Caki2 (cell line): ENCODE results near the gene FBXW4. TPM values are rescaled to one million over a fixed set of nuclear protein-coding genes. Genes with fewer than 3 reads are reported as not detected.

Source experiments
- DNase-seq: peaks from one replicate; pipeline ENCODE4 v3.0.0-alpha.2; 2015; ENCODE audit warnings: low read depth
- in situ Hi-C: cut with HindIII; loops from 2 replicates; pipeline ENCODE4 v1.10.0; 2016; ENCODE audit warnings: low sequenced_read_pairs, low pct_unique_long_range_greater_than_20kb, mixed read lengths
- total RNA-seq: library from RNA; depleted of rRNA; stranded (reverse); fragments of >200 nt; shearing (Covaris generic); gene quantifications from 2 replicates; pipeline ENCODE4 v1.2.3, GENCODE V29; 2014; ENCODE audit warnings: low replicate concordance

FBXW4 gene
- total RNA-seq, 1 experiment from 2014 or later, result 72.0 TPM

DNA sequence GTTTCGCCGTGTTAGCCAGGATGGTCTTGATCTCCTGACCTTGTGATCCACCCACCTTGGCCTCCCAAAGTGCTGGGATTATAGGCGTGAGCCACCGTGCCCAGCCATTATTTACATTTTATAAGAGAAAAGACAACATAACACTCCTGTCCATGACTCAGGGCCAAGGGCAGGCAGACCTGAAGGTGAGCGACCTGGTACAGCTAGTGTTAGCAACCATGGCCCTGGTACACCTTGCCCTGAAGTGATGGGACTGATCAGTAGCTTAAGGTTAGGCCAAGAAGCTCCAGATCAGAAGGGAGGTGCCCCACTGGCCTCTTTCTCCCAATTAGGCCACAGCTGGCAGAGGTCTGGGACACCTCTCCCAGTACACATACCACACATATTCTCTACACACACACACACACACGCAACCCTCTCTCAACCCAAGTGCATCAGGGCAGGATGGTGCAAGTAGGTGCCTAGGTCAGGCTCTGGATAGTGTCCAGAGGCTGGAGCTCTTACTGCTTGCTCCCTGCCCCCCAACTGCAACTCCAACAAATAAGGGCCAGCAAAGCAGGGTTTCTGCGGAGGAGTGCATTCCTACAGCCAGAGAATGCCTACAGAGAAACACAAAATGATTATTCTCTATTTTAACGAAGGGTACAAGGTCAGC, 63.0 kb downstream of the FBXW4 start:
- DNase-seq, result no peak
- in situ Hi-C loops, result no loop called here

DNA sequence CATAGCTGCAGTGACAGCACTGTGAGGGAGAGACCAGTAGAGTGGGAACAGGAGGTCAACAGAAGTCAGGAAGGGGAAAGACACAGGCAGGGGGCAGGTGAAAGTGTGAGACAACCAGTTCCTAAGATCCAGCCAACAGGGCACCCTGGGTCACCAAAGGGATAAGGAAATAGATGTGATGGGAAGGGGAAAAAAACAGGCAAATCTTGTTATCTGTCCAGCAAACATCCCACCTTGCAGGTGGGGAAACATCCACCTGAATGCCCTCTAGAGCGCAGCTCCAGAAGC, 64.4 kb downstream of the FBXW4 start:
- in situ Hi-C loops, result no loop called here
- DNase-seq, result no peak

DNA sequence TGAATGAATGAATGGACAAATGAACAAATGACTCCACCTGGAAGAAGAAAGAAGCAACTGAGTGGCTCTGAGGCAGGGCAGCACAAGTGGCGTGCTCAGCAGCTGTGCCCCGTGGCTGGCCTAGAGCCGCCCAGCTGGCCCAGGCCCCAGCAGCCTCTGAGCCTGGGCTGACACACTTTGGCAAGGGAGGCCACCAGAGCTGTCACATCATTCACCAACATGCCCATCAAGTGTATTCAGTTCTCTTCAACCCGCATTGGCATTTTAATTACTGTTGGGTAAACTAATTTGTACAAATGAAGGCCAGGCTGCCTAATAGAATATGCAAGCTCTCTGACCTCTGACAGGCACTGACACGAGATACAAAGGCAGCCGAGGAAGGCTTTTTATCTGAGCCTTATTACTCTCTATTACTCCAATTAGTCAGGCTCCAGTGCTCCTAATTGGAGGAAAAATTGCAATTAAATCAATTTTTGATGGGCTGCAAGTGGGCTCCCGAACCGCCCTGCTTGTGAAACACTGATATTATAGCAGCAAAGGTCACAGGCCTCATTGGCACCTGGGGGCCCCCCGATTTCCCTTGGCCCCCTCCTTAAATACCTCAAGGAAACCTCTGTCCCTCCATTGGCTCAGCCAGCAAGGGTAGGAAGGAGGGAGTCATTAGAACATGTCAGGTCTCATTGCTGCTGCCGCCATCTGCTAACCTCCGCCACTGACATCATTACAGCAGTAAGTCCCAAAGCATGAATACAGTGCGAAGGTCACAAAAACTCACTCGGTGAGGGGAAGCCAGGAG, 64.9 kb downstream of the FBXW4 start:
- in situ Hi-C loops, result no loop called here
- DNase-seq, result no peak

DNA sequence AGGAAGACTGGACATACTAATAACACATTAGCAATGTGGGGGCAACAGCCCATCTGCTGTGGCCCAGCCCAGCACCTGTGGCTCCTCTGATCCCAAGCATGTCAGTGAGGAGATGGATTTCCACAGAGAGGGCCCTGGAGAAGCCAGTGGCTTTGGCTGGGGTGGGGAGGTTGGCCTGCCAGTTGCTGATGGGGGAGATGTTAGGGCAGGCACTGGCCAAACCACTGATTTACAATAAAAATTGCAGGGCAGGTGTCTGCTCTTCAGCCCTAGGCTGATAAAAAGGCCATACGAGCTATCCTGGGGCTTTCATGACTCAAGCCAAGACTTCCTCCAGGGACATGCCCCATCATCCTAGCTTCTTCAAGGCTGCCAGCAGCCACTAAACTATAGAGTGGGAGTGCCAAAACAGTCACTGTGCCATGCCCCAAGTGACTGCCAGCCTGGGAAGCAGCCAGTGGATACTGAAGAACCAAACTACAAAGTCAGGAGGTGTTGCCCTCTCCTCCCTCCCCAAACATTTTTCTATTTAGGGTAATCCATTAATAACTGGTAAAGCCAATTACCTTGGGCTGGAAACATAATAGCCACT, 69.1 kb downstream of the FBXW4 start:
- DNase-seq, result no peak
- in situ Hi-C loops, result no loop called here

DNA sequence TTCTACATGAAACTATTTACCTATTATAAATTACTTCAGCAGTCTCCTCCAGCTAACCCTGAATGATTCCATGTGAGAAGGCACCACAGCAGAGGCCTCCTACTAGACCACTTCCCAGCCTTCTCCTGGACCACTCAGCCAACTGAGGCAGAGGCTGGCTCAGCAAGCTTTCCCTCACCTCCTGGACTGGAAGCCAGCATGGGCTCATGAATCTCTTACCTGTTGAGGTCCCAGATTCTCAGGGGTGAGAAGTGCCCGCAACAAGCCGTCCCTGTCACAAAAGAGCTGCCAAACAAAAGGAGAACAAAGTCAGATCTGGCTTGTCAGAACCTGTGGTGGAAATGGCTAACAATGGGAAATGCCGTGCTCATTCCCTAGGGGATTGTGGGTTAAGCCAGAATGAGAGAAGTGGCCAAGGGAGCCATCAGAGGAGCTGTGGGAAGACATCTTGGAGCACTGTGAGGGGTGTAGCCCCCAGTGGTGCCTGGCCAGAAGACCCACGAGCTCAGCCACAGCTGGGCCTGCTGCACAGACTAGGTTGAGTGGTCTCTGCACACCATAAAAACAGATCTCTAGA, 70.4 kb downstream of the FBXW4 start:
- in situ Hi-C loops, result no loop called here
- no peak for DNase-seq

DNA sequence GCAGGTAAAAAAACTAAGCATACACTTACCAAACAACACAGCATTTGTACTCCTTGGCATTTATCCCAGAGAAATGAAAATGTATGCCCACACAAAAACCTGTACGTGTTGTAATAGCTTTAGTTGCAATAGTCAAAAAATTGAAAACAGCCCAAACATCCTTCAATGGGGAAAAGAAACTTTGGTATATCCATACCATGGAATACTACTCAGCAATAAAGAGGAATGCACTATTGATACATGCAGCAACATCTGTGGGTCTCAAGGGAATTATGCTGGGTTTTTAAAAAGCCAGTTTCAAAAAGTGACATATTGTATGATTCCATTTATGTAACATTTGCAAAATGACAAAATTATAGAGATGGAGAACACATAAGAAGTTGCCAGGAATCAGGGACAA, 71.4 kb downstream of the FBXW4 start:
- no peak for DNase-seq
- in situ Hi-C loops, result no loop called here

DNA sequence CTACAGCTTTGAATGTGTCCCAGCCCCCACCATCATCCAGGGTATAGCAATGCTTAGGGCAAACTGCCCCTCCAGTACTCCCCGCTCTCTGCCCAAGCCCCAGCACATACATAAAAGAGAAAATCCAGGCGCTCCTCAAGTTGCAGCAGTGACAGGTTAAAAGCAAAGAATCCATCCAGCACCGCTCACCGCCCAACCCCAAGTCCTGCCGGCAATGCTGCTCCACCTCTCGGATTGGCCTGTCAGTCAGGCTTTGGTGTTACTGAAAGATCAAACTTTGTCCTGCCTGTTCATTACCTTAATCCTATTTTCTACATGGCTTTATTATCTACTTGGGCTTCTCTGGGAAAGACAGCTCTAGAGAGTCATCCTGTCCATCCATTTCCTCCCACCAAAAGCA, 75.0 kb downstream of the FBXW4 start:
- in situ Hi-C loops, result no loop called here
- no peak for DNase-seq

DNA sequence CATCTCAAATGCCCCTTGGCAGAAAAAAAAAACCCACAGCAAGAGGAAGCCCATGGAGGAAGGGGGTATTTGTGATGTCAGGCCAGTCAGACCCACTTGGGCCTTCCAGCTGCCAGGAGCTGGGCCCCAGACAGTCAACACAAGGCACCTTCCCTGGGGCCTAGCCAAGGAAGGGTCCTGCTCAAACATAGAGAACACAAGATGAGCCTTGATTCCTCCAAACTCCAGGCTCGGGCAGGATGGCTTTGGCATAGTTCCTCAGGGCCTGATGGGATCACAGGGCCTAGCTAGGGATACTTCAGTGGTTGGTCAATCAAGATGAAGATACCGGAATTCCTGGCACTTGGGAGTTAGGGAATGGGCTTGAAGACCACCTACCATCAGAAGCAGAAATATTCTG, 76.1 kb downstream of the FBXW4 start:
- DNase-seq, result no peak
- in situ Hi-C loops, result no loop called here

DNA sequence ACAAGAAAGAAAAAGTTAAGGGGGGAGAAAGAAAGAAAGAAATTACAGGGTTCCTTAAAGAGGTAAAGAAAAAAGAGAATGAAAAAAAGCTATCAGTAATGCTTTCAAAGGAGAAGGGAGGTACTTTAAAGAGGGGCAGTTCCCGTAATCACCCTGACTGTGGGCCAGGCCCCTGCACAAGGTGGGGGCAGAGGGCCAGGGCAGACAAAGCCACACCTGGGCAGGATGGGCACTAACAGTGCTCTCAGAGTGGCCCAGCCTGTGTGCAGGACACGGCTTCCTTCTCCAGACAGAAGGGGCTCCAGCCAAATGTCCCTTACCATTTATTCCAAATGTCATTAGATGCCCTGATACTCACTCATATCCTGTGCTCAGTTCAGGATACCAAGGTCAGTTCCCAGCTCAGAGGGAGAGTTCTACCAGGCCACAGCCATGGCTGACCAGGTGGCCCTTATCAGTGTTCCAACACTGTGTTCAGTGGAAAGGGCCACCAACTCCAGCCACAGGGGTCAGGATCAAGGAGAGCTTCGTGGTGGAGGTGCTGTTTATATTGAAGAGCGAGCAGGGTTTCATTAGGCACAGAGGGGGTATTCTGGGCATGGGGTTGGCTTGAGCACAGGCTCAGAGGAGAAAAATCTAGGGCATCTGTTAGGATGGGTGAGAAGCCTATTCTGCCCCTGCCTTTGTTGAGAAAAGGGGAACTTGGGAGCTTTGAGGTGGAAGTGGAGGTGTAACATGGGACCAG, 77.0 kb downstream of the FBXW4 start:
- in situ Hi-C loops, result no loop called here
- DNase-seq, result no peak

DNA sequence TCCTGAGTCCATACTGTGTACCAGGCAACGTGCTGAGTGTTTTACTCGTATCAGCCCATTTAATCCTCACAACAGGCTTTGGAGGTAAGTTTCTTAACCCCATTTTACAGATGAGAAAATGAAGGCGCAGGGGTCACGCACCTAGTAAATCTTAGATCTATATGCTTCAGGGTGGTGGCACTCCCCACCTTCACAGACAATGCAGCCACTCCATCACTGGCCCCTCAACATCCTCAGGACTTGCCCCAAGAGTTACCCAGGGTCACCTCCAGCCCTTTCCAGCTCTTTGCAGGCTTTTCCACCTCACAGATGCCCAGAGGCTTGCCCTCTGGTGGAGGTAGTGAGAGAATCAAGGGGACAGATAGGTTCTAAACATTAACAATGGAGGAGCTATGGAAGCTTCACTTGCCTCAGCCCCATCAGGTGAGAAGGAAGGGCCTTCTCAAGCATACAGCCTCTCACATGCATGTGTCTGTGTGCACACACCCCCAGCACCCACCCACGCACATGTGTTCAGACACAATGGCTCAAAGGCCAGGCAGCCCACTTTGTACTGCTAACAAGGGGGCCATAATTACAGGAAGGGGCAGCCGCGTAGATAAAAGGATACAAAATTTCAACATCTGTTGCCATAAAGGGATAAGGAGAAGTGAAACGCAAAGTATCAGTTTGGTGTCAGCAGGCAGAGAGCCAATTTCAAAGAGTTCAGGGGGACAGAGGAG, 77.7 kb downstream of the FBXW4 start:
- in situ Hi-C loops, result no loop called here
- DNase-seq, result no peak

DNA sequence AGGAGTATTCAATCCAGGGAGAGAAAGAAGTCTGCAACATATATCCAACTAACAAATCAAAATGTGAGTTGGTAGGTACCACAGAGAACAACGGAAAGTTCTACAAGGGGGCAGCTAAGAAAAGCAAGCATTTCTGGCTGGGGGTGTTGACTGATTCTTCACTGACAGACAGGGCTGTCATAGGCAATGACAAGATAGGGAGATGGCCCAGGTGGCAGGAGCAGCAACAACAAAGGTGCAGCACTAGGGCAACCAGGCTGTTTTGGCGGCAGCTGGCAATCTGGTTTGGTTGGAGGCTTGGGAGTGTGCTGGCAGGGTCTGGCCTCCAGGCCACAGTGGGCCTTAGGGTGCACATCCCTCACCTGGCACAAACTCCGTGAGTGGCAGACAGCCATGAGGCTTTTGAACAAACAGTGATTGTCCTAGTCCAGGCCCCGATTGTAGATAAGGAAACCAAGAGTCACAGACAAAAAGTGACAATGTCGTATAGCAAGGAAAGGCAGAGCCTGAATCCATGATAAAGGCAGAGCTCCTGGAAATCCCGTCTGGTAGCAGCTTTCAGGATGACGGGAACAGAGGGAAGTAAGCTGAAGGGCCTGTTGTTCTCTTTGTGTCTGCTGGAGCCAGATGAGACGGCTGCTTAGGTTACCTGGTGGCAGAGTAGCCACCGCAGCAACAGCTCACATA, 78.4 kb downstream of the FBXW4 start:
- DNase-seq, result no peak
- in situ Hi-C loops, result no loop called here

DNA sequence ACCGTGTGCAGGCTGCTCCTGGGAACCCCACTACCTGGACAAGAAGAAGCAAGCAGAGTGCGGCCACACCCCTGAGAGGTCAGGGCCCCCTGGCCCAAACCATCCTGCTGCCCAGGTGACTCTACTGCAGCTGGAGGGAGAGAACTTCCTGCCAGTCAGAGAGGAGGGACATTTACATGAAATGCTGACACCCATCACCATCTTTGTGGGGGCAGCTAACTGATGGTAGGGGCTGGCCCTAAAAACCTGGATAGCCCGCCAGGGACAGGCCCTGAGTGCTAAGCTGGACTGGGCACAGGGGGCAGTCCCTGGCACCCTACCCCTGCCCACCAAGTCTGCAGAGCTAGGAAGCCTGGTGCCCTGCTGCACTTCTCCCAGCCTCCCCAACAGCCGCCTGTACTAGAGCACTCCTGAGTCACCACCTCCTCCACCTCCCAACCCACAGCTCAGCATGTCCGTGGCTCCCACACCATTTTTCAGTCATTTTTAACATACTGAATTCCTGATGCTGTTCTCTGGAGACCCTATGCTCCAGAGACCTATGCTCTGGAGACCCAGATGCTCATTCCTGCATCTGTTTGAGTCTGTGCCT, 79.3 kb downstream of the FBXW4 start:
- DNase-seq, result no peak
- in situ Hi-C loops, result no loop called here

DNA sequence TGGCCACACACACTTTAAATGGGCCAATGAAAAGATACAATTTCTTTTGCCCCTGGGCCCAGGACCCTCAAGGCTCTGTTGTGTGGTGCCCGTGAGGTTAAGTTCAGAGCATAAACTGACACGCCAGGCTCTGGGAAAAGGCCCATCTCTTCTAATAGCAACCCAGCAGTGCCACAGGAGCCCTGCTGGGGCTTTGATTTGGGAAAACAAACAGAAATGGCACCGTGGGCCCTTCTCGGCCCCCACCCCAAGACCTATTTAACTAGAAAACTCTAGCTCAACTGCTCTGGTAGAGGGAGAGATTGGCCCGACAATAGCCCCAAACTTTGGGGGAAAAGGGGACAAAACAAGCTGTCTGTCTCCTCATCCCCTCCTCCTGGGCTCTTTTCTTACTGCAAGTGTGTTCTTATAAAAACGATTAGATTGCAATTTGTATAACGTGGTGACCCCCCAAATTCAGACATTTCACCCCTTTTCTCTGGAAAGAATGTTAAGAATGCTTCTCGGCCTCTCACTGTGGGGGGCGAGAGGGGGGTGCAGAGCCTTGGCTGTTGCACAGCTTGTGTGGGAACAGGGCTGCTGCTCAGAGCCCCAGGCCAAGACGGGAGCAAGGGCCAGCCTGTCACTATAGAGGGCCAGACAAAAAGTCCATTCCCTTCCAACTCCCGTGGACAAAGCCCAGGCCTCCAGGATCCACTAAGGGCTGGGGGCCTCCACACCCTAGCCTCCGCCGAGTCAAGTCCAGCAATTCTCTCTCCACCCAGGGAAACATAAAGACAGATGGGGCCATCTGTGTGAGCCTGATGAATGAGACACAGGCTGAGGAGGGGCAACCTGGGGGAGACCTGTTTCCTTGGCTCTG, 80.1 kb downstream of the FBXW4 start:
- in situ Hi-C loops, result no loop called here
- DNase-seq, result no peak

DNA sequence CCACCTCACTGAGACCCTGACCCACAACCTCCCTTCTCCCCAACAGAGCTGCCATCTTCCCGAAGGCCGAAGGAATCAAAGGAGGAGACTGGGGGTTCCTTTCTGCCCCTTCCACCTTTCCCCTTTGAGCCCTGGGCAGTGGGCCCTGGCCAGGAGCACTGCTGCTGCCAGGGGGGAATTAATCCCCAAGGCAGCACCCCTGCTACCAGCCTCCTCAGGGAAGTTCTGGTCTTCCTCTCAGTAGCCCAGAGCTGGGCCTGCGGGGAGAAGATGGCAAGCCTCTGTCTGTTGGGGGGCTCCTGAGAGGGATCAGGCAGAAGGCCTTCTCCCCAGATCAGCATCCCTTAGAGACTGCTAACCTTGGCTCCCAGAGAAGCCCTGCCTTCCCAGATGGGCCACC, 81.3 kb downstream of the FBXW4 start:
- in situ Hi-C loops, result no loop called here
- no peak for DNase-seq

DNA sequence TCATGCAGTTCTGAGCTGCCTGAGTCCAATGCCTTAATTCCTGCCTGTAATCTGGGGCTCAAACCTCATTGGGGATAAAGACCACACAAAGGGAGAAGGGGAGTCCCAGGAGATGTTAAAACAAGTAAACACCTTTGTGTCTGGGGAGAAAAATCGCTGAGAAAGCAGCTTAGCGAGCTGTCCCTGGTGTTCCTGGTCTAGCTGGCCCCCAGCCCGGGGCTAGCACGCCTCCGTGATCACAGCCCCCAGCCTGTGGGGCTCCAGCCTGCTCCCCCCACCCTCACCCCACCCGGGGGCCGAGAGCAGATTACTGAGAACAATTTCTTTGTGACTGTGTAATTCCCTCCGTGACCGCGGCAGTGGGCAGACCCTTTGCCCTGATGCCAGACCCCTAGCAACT, 82.1 kb downstream of the FBXW4 start:
- in situ Hi-C loops, result no loop called here
- no peak for DNase-seq

DNA sequence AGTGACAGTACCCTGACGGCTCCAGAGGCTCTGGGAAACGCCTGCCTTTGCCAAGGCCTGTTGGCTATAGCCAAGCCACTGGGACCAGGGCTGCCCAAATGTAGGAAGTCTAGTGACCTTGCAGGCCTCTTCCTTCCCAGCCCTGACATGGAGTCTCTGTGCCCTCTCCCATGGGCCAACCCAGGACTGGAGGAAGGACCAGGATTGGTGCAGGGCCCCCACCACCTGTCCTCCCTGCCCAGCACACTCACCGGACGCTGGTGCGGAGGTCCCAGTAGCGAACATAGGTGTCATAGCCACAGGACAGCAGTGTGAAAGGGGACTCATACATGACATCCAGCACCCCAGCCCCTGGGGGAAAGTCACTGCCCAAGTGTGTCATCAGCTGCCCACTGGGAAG, 82.9 kb downstream of the FBXW4 start:
- no peak for DNase-seq
- in situ Hi-C loops, result no loop called here
